Raji (cell line): ENCODE data around the gene TRPM6.

Experiments used
- POLR2A ChIP-seq: IDR thresholded peaks from 2 replicates; pipeline ENCODE4 v1.6.1; 2011; ENCODE audit warnings: low read depth, low read length, control low read depth; ENCODE audit not compliant: insufficient read depth

TRPM6 gene

GRCh38 chr9:74861071-74861470, 26.6 kb downstream of the TRPM6 start:
- TF ChIP-seq POLR2A = no peak

GRCh38 chr9:74859786-74860185, 27.9 kb downstream of the TRPM6 start:
- TF ChIP-seq POLR2A = no peak

GRCh38 chr9:74858751-74859414, 28.8 kb downstream of the TRPM6 start:
- no peak for TF ChIP-seq POLR2A

- no peak for TF ChIP-seq POLR2A
Observed at GRCh38 chr9:74856989-74857388, 30.7 kb downstream of the TRPM6 start.

- TF ChIP-seq POLR2A = no peak
Observed at GRCh38 chr9:74855072-74855471, 32.6 kb downstream of the TRPM6 start.

- TF ChIP-seq POLR2A = no peak
Observed at GRCh38 chr9:74848153-74848525, 39.6 kb downstream of the TRPM6 start.

- no peak for TF ChIP-seq POLR2A
Observed at GRCh38 chr9:74847478-74848152, 40.1 kb downstream of the TRPM6 start.

GRCh38 chr9:74846766-74847165, 41.0 kb downstream of the TRPM6 start:
- no peak for TF ChIP-seq POLR2A

GRCh38 chr9:74838351-74838750, 49.4 kb downstream of the TRPM6 start:
- no peak for TF ChIP-seq POLR2A

GRCh38 chr9:74824654-74825053, 63.1 kb downstream of the TRPM6 start:
- TF ChIP-seq POLR2A = no peak

- TF ChIP-seq POLR2A = no peak
Observed at GRCh38 chr9:74821636-74822035, 66.1 kb downstream of the TRPM6 start.

GRCh38 chr9:74817816-74818215, 69.9 kb downstream of the TRPM6 start:
- no peak for TF ChIP-seq POLR2A

- no peak for TF ChIP-seq POLR2A
Observed at GRCh38 chr9:74817281-74817810, 70.4 kb downstream of the TRPM6 start.

- no peak for TF ChIP-seq POLR2A
Observed at GRCh38 chr9:74810200-74810599, 77.5 kb downstream of the TRPM6 start.

- TF ChIP-seq POLR2A = no peak
Observed at GRCh38 chr9:74804018-74804385, 83.7 kb downstream of the TRPM6 start.

- TF ChIP-seq POLR2A = no peak
Observed at GRCh38 chr9:74803376-74804017, 84.2 kb downstream of the TRPM6 start.
